HL-60 (cell line): ENCODE data around the gene PELI2.

Source experiments
- DNase-seq, 2 experiments: peaks; one replicate each; pipeline ENCODE4 v3.0.0-alpha.2; 2010 to 2020; ENCODE audit warnings: low read depth in 1 of 2, low spot score in 1 of 2
- H3K27ac ChIP-seq: fragments of 250-450 bp; sonication (Bioruptor Pico); replicated peaks from 2 replicates; pipeline ENCODE4 v1.5.1; 2020; ENCODE audit warnings: mild to moderate bottlenecking, moderate library complexity
- H3K27me3 ChIP-seq: fragments of 250-450 bp; sonication (Bioruptor Pico); 2 replicates; pipeline ENCODE4 v1.5.1; 2021; ENCODE audit warnings: mild to moderate bottlenecking, moderate library complexity; ENCODE audit not compliant: insufficient read depth, poor library complexity, severe bottlenecking
- H3K4me3 ChIP-seq: replicated peaks from 2 replicates; pipeline ENCODE4 v1.5.1; 2011; ENCODE audit warnings: mild to moderate bottlenecking, control low read depth, low read length; ENCODE audit not compliant: insufficient read depth
- GABPA ChIP-seq: IDR thresholded peaks from 2 replicates; pipeline ENCODE4 v1.6.1; 2012; ENCODE audit warnings: low read depth
- POLR2AphosphoS5 ChIP-seq: IDR thresholded peaks from 2 replicates; pipeline ENCODE4 v1.6.1; 2012; ENCODE audit warnings: low read depth
- SPI1 ChIP-seq: IDR thresholded peaks from 2 replicates; pipeline ENCODE4 v1.6.1; 2012; ENCODE audit warnings: low read depth, mild to moderate bottlenecking, borderline replicate concordance
- TF ChIP-seq, protein P1 (sequence below): IDR thresholded peaks from one replicate; pipeline ENCODE4 v1.5.1; 2011; ENCODE audit warnings: low read length, control low read depth, inconsistent platforms; ENCODE audit not compliant: insufficient read depth
- TF ChIP-seq, protein P2 (sequence below): IDR thresholded peaks from 2 replicates; pipeline ENCODE4 v1.6.1; 2012; ENCODE audit warnings: low read depth; ENCODE audit not compliant: insufficient replicate concordance

PELI2 gene

DNA sequence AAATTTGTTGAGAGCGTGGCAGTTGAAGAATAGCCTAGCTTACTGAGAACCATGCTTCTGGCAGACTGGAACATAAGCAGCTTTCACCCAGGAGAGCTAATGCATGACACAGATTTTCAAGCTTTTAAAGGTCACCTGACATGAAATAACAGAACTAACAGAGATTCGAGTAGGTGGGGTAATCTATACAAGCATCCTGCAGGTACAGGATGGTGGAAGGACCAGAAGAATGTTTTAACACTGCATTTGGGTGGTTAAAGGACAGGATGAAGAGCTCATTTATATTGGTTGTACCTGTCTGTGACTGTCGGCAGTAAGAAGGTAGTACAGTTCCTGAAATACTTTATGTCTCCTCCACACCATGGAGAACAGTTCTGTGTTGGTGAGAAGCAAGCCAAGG, 8.9 kb downstream of the PELI2 start:
- no peak for DNase-seq
- no peak overlapping the region for H3K4me3 ChIP-seq
- H3K27me3 ChIP-seq = no peaks in the 10 kb centered on the region
- no peak overlapping the region for H3K27ac ChIP-seq
- TF ChIP-seq POLR2AphosphoS5 (no peak), GABPA (no peak), SPI1 (no peak)
- TF ChIP-seq, protein P1, sequence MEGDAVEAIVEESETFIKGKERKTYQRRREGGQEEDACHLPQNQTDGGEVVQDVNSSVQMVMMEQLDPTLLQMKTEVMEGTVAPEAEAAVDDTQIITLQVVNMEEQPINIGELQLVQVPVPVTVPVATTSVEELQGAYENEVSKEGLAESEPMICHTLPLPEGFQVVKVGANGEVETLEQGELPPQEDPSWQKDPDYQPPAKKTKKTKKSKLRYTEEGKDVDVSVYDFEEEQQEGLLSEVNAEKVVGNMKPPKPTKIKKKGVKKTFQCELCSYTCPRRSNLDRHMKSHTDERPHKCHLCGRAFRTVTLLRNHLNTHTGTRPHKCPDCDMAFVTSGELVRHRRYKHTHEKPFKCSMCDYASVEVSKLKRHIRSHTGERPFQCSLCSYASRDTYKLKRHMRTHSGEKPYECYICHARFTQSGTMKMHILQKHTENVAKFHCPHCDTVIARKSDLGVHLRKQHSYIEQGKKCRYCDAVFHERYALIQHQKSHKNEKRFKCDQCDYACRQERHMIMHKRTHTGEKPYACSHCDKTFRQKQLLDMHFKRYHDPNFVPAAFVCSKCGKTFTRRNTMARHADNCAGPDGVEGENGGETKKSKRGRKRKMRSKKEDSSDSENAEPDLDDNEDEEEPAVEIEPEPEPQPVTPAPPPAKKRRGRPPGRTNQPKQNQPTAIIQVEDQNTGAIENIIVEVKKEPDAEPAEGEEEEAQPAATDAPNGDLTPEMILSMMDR = no peak

DNA sequence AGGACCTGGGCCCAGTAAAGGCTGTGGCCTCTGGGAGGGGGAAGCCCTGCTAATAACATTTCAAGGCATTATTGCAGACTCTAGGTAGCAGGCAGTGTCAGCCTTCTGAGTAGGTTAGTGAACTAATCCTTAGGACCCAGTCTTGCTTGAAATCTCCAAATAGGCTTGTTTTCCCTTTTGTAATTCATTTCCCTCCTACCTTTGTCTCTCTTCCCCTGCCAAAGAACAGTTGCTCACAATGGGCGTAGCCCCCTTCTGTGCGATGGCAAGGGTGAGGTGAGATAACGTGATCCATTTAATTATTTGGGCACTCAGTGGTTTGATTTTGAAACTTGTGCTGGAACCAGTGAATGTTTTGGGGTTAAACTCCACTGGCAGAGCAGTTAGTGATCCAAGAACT, 10.9 kb downstream of the PELI2 start:
- Histone ChIP-seq H3K27me3 (no peaks in the 10 kb centered on the region), H3K4me3 (no peak overlapping the region), H3K27ac (peak overlapping the region; percentile 33; the same call in 1 of the 2 replicates)
- DNase-seq = no peak
- TF ChIP-seq, protein P1 = no peak
- TF ChIP-seq SPI1 (no peak), GABPA (no peak), POLR2AphosphoS5 (no peak)
- TF ChIP-seq, protein P2, sequence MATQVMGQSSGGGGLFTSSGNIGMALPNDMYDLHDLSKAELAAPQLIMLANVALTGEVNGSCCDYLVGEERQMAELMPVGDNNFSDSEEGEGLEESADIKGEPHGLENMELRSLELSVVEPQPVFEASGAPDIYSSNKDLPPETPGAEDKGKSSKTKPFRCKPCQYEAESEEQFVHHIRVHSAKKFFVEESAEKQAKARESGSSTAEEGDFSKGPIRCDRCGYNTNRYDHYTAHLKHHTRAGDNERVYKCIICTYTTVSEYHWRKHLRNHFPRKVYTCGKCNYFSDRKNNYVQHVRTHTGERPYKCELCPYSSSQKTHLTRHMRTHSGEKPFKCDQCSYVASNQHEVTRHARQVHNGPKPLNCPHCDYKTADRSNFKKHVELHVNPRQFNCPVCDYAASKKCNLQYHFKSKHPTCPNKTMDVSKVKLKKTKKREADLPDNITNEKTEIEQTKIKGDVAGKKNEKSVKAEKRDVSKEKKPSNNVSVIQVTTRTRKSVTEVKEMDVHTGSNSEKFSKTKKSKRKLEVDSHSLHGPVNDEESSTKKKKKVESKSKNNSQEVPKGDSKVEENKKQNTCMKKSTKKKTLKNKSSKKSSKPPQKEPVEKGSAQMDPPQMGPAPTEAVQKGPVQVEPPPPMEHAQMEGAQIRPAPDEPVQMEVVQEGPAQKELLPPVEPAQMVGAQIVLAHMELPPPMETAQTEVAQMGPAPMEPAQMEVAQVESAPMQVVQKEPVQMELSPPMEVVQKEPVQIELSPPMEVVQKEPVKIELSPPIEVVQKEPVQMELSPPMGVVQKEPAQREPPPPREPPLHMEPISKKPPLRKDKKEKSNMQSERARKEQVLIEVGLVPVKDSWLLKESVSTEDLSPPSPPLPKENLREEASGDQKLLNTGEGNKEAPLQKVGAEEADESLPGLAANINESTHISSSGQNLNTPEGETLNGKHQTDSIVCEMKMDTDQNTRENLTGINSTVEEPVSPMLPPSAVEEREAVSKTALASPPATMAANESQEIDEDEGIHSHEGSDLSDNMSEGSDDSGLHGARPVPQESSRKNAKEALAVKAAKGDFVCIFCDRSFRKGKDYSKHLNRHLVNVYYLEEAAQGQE = no peak

DNA sequence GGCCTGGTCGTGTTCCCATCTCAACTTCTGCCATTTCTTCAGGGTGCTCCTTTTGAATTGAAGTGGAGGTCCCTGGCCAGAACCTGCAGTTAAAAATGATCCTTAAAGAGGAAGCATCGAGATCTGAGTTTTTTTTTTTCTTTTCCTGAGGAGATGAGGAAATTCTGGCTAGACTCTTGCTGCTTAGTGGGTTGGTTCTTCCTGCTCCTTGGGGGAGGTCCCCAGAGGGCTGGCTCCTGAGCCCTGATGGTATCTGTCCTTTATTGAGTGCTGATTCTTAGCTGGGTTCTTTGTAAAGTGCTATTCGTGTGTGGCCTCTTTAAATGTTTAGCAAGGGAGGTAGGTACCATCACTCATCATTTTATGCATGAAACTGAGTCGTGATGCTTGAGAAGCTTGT, 11.7 kb downstream of the PELI2 start:
- TF ChIP-seq GABPA (no peak), POLR2AphosphoS5 (no peak), SPI1 (no peak)
- TF ChIP-seq, protein P2 = peak; percentile 82
- TF ChIP-seq, protein P1 = no peak
- no peaks in the 10 kb centered on the region for H3K27me3 ChIP-seq
- peak in 1 of 2 experiments; percentile 72 for DNase-seq
- no peak overlapping the region for H3K4me3 ChIP-seq
- H3K27ac ChIP-seq = peak overlapping the region; percentile 33; the same call in 1 of the 2 replicates
